ENCODE data around the gene HDGF.

DNA sequence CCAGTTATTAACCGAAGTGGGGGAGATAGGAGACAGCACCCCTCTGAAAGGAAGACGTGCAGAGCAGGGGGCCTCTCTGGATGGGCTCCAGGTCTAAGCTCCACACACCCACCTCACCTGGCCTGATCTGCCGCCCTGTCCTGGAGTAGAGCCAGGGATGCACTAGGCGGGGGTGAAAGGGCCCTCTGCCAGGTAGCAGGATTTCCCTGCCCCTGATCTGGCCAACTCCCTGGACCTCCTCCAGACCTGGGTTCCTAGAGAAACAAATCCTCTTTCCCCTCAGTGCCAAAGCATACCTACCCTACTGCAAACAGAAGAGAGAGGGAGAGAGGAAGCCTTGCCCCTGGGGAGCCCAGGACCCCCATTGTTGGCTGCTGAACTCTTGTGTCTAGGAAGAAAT is 48.1 kb downstream of the HDGF start:
- no peak for TF ChIP-seq REST (IDR thresholded peaks at IDR 0.05; ENCODE audit: unreplicated experiment)
- no peak for TF ChIP-seq EZH2phosphoT487 (IDR thresholded peaks at IDR 0.05; ENCODE audit: unreplicated experiment)

All from GM23338 (cell line).